ENCODE data around the gene ATP8A2.
"Not testable (repeated sequence)": the region's sequence is repeated elsewhere in the genome, so short reads cannot be mapped to it uniquely, and the experiment has no call there.

ATP8A2 gene

DNA sequence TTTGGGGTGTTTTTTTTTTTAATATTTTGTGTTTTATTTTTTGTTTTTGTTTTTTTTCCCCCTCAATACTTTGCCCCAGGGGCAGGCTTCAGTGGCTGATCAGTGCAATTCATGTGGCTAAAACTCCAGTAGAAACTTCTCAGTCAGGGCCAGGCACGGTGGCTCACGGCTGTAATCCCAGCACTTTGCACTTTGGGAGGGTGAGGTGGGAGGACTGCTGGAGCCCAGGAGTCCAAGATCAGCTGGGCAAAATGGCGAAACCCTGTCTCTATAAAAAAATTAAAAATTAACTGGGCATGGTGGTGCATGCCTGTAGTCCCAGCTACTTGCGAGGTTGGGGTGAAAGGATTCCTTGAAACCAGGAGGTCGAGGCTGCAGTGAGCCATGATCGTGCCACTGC, 17.4 kb upstream of the ATP8A2 start:
- Histone ChIP-seq H3K36me3 (ENCODE audit: insufficient read depth, low read length) (no peaks in the 10 kb centered on the region), H3K79me2 (ENCODE audit: control insufficient read depth, insufficient read depth, low read length, unreplicated experiment) (no peaks in the 10 kb centered on the region), H3K27me3 (ENCODE audit: insufficient read depth, low read length) (peaks cover 51% of the 10 kb centered on the region), H3K27ac (ENCODE audit: low read depth, low read length) (no peak overlapping the region), H3K4me3 (ENCODE audit: low read depth, low read length) (no peak overlapping the region), H2AFZ (ENCODE audit: low read length, unreplicated experiment) (no peak overlapping the region), H3K4me1 (ENCODE audit: control insufficient read depth, insufficient read depth, low read length, unreplicated experiment) (no peaks in the 10 kb centered on the region)

- not testable (repeated sequence) for H3K36me3 ChIP-seq (ENCODE audit: insufficient read depth, low read length); H2AFZ ChIP-seq (ENCODE audit: low read length, unreplicated experiment); H3K79me2 ChIP-seq (ENCODE audit: control insufficient read depth, insufficient read depth, low read length, unreplicated experiment); H3K4me1 ChIP-seq (ENCODE audit: control insufficient read depth, insufficient read depth, low read length, unreplicated experiment); H3K27ac ChIP-seq (ENCODE audit: low read depth, low read length); H3K4me3 ChIP-seq (ENCODE audit: low read depth, low read length)
- peaks cover 25% of the 10 kb centered on the region for H3K27me3 ChIP-seq (ENCODE audit: insufficient read depth, low read length)
Measured at GRCh38 chr13:25360443-25360842, 11.3 kb upstream of the ATP8A2 start.

GRCh38 chr13:25365720-25366235, 6.0 kb upstream of the ATP8A2 start:
- Histone ChIP-seq H3K4me1 (ENCODE audit: control insufficient read depth, insufficient read depth, low read length, unreplicated experiment) (no peaks in the 10 kb centered on the region), H2AFZ (ENCODE audit: low read length, unreplicated experiment) (no peak overlapping the region), H3K27me3 (ENCODE audit: insufficient read depth, low read length) (peaks cover 42% of the 10 kb centered on the region), H3K4me3 (ENCODE audit: low read depth, low read length) (no peak overlapping the region), H3K36me3 (ENCODE audit: insufficient read depth, low read length) (no peaks in the 10 kb centered on the region), H3K79me2 (ENCODE audit: control insufficient read depth, insufficient read depth, low read length, unreplicated experiment) (no peaks in the 10 kb centered on the region), H3K27ac (ENCODE audit: low read depth, low read length) (no peak overlapping the region)

- Histone ChIP-seq H3K27ac (ENCODE audit: low read depth, low read length) (no peak overlapping the region), H3K4me1 (ENCODE audit: control insufficient read depth, insufficient read depth, low read length, unreplicated experiment) (no peaks in the 10 kb centered on the region), H3K4me3 (ENCODE audit: low read depth, low read length) (peak overlapping the region; percentile 58; the same call in 1 of the 2 replicates), H3K36me3 (ENCODE audit: insufficient read depth, low read length) (no peaks in the 10 kb centered on the region), H3K79me2 (ENCODE audit: control insufficient read depth, insufficient read depth, low read length, unreplicated experiment) (no peaks in the 10 kb centered on the region), H3K27me3 (ENCODE audit: insufficient read depth, low read length) (peaks cover 79% of the 10 kb centered on the region), H2AFZ (ENCODE audit: low read length, unreplicated experiment) (peak overlapping the region; percentile 38)
Measured at GRCh38 chr13:25371158-25371874, 458 bp upstream of the ATP8A2 start.

GRCh38 chr13:25372284-25373081, 709 bp downstream of the ATP8A2 start:
- Histone ChIP-seq H3K27me3 (ENCODE audit: insufficient read depth, low read length) (peaks cover 71% of the 10 kb centered on the region), H3K4me3 (ENCODE audit: low read depth, low read length) (peak overlapping the region; percentile 58; the same call in 1 of the 2 replicates), H2AFZ (ENCODE audit: low read length, unreplicated experiment) (no peak overlapping the region), H3K36me3 (ENCODE audit: insufficient read depth, low read length) (no peaks in the 10 kb centered on the region), H3K27ac (ENCODE audit: low read depth, low read length) (no peak overlapping the region), H3K79me2 (ENCODE audit: control insufficient read depth, insufficient read depth, low read length, unreplicated experiment) (no peaks in the 10 kb centered on the region), H3K4me1 (ENCODE audit: control insufficient read depth, insufficient read depth, low read length, unreplicated experiment) (no peaks in the 10 kb centered on the region)

DNA sequence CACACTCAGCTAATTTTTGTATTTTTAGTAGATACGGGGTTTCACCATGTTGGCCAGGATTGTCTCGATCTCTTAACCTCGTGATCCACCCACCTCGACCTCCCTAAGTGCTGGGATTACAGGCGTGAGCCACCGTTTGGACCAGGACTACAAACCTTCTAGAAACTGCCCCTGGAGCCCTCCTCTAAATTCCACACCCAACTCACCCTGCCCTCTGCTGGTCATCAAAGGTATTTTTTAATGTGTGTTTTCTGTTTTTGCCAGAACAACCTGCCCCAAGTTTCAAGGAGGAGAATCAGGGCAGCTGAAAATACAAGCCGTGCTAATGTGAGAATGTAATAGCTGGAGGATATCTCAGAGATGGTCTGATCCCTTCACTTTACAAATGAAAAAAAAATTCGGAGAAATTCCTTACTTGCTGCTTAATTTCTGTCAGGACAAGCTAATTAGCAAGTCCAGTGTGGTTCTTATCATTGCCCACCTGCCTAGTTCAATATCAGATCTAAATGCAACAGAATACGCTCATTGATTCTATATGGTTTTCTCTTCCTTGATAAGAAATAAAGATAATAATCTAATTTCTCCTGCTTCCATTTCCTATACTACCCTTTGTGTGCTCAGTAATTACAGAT, 4.1 kb downstream of the ATP8A2 start:
- no peaks in the 10 kb centered on the region for H3K79me2 ChIP-seq (ENCODE audit: control insufficient read depth, insufficient read depth, low read length, unreplicated experiment)
- no peaks in the 10 kb centered on the region for H3K36me3 ChIP-seq (ENCODE audit: insufficient read depth, low read length)
- H2AFZ ChIP-seq (ENCODE audit: low read length, unreplicated experiment) = no peak overlapping the region
- H3K4me1 ChIP-seq (ENCODE audit: control insufficient read depth, insufficient read depth, low read length, unreplicated experiment) = no peaks in the 10 kb centered on the region
- H3K27ac ChIP-seq (ENCODE audit: low read depth, low read length) = no peak overlapping the region
- peaks cover 62% of the 10 kb centered on the region for H3K27me3 ChIP-seq (ENCODE audit: insufficient read depth, low read length)
- H3K4me3 ChIP-seq (ENCODE audit: low read depth, low read length) = no peak overlapping the region

DNA sequence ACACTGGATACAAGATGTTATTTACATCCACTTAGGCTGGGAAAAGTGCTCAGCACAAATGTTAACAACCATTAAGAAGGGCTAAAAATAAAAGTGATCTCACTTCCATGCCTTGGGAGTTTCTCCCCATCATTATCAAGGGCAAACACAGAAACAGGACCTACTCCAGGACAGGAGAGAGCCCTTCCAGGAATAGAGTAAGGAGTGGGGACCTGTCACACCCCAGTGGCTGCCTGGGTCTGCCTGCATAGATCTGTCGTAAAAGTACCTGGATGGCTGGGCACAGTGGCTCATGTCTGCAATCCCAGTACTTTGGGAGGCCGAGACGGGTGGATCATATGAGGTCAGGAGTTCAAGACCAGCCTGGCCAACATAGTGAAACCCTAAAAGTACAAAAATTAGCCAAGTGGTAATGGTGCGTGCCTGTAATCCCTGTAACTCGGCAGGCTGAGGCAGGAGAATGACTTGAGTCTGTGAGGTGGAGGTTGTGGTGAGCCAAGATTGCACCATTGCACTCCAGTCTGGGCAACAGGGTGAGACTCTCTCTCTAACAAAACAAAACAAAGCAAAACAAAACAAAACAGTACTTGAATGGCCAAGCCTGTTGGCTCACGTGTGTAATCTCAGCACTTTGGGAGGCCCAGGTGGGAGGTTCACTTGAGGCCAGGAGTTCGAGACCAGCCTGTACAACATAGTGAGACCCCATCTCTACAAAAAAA, 5.6 kb downstream of the ATP8A2 start:
- no peaks in the 10 kb centered on the region for H3K4me1 ChIP-seq (ENCODE audit: control insufficient read depth, insufficient read depth, low read length, unreplicated experiment)
- H3K27me3 ChIP-seq (ENCODE audit: insufficient read depth, low read length) = peaks cover 63% of the 10 kb centered on the region
- H3K4me3 ChIP-seq (ENCODE audit: low read depth, low read length) = no peak overlapping the region
- no peaks in the 10 kb centered on the region for H3K79me2 ChIP-seq (ENCODE audit: control insufficient read depth, insufficient read depth, low read length, unreplicated experiment)
- no peak overlapping the region for H2AFZ ChIP-seq (ENCODE audit: low read length, unreplicated experiment)
- no peaks in the 10 kb centered on the region for H3K36me3 ChIP-seq (ENCODE audit: insufficient read depth, low read length)
- H3K27ac ChIP-seq (ENCODE audit: low read depth, low read length) = no peak overlapping the region

DNA sequence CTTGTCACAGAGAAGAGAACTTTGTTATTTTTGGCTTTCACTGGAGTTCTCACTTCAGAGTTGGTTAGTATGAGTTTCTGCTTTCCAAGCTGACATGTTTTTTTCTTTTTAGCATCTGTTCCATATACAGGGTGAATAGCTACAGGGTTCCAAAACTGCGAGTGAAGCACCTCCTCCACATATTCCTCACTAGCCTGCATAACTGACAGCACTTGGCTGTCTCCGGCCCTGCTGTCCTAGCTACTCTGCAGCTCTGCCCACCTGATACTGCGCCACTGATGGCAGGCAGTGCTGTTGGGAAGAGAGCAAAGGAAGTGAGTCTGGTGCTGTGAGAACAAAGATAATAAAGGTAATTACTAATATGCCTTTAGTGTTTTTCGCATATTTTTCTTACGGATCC, 6.8 kb downstream of the ATP8A2 start:
- Histone ChIP-seq H3K79me2 (ENCODE audit: control insufficient read depth, insufficient read depth, low read length, unreplicated experiment) (no peaks in the 10 kb centered on the region), H3K36me3 (ENCODE audit: insufficient read depth, low read length) (no peaks in the 10 kb centered on the region), H2AFZ (ENCODE audit: low read length, unreplicated experiment) (no peak overlapping the region), H3K4me1 (ENCODE audit: control insufficient read depth, insufficient read depth, low read length, unreplicated experiment) (no peaks in the 10 kb centered on the region), H3K27ac (ENCODE audit: low read depth, low read length) (no peak overlapping the region), H3K27me3 (ENCODE audit: insufficient read depth, low read length) (peaks cover 53% of the 10 kb centered on the region), H3K4me3 (ENCODE audit: low read depth, low read length) (no peak overlapping the region)

DNA sequence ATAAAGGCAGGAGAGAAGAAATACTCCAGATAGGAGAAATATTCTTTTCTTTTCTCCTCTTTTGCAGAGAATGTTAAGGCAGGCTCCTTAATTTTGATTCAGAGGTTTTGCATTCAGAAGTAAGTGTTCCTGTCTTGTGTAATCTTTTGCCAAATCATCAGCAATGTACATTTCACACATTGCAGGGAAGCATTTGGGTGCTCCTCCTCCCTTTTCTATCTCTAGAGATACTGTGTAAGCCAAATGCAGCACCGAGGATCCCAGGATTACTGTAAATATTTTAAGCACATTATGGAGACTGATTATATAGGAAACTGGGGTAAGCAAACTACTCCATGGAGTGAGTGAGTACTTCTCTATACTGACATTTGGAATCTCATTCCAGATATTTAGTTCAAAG, 7.2 kb downstream of the ATP8A2 start:
- Histone ChIP-seq H3K36me3 (ENCODE audit: insufficient read depth, low read length) (no peaks in the 10 kb centered on the region), H3K27ac (ENCODE audit: low read depth, low read length) (no peak overlapping the region), H2AFZ (ENCODE audit: low read length, unreplicated experiment) (no peak overlapping the region)

GRCh38 chr13:25380082-25380481, 8.3 kb downstream of the ATP8A2 start:
- no peaks in the 10 kb centered on the region for H3K36me3 ChIP-seq (ENCODE audit: insufficient read depth, low read length)
- H3K79me2 ChIP-seq (ENCODE audit: control insufficient read depth, insufficient read depth, low read length, unreplicated experiment) = no peaks in the 10 kb centered on the region
- H3K4me1 ChIP-seq (ENCODE audit: control insufficient read depth, insufficient read depth, low read length, unreplicated experiment) = no peaks in the 10 kb centered on the region
- H3K27me3 ChIP-seq (ENCODE audit: insufficient read depth, low read length) = peaks cover 53% of the 10 kb centered on the region
- H3K4me3 ChIP-seq (ENCODE audit: low read depth, low read length) = no peak overlapping the region
- H2AFZ ChIP-seq (ENCODE audit: low read length, unreplicated experiment) = no peak overlapping the region
- no peak overlapping the region for H3K27ac ChIP-seq (ENCODE audit: low read depth, low read length)

More for the DNA sequence above, 7.2 kb downstream of the ATP8A2 start:
- Histone ChIP-seq H3K27me3 (ENCODE audit: insufficient read depth, low read length) (peaks cover 53% of the 10 kb centered on the region), H3K4me1 (ENCODE audit: control insufficient read depth, insufficient read depth, low read length, unreplicated experiment) (no peaks in the 10 kb centered on the region), H3K4me3 (ENCODE audit: low read depth, low read length) (no peak overlapping the region), H3K79me2 (ENCODE audit: control insufficient read depth, insufficient read depth, low read length, unreplicated experiment) (no peaks in the 10 kb centered on the region)

All from ACC112 (cell line).